Measurements from ENCODE around the gene GPR146.
"Not testable (repeated sequence)": the region's sequence is repeated elsewhere in the genome, so short reads cannot be mapped to it uniquely, and the experiment has no call there.

GPR146 gene, protein sequence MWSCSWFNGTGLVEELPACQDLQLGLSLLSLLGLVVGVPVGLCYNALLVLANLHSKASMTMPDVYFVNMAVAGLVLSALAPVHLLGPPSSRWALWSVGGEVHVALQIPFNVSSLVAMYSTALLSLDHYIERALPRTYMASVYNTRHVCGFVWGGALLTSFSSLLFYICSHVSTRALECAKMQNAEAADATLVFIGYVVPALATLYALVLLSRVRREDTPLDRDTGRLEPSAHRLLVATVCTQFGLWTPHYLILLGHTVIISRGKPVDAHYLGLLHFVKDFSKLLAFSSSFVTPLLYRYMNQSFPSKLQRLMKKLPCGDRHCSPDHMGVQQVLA

DNA sequence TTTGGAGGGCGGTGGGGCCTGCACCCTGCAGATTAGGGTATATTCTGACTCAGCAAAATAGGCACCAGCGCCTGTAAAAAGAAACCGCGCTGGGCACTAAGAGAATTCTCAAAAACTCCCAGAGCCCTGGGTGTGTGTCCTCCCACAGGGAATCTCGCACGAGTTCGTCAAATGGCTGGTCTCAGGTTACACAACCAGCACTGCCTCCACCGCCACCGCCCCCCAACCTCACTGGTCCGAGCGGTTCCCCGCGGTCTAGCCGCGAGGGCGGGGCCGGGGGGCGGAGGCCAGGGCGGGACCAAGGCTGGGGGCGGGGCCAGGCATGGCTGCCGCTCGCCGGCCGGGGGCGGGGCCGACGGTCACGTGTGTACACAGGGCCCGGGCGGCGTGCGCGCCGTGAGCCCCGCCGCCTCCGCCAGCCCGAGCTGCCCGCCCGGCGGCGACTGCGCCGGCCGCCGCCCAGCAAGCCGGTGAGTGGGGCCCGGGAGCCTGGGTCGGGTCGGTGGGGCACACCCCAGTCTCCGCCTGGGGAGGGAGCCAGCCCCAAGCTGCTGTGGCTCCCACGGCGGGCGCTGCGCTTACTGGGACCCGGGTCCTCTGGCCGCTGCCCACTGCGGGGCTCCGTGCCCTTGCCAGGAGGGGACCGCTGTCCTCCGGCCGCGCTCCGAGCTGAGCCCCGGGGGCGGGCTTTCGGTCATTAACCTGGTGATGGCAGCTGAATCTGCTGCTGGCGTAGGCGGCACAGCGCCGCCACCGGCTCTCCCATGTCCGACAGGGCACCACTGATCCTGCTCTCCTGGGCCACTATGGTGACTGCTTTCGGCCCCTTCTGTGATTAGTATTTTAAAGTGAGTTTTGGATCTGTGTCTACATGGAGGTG, at the start of gene GPR146:
TSS of gene GPR146 (plus strand) at position 358 of the 880 bp plus-strand sequence. CDS start 12,970 bp downstream, outside the sequence.
- peak; percentile 76 for DNase-seq

DNA sequence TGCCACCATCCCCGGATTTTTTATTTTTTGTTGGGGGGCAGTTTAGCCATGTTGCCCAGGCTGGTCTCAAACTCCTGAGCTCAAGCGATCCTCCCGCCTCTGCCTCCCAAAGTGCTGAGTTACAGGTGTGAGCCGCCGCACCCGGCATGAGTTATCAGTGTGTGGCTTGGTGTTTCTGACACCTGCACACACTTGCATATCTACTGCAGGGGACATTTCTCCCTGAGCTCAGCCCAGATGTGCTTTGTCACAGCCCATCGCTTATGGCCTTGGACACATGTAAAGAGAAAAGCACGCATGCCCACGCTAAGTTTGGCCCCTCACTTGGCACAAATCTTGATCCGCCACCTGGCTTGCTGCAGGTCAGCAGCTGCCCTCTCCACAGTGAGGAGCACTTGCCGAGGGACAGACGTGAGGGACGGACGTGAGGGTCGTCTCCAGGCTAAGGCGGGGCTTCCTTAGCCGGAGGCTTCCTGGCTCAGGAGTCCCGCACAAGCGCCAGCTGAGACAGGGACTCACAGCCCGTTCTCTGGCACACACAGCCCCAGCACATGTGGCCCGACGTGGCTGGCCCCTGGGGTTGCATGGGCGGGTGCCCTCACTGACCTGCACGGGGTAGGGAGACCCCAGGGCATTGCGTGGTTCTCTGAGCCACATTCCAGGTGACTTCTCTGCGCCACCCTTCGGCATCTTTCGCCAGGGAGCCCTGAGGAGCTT, 49.6 kb upstream of the GPR146 start:
- DNase-seq, result no peak

DNA sequence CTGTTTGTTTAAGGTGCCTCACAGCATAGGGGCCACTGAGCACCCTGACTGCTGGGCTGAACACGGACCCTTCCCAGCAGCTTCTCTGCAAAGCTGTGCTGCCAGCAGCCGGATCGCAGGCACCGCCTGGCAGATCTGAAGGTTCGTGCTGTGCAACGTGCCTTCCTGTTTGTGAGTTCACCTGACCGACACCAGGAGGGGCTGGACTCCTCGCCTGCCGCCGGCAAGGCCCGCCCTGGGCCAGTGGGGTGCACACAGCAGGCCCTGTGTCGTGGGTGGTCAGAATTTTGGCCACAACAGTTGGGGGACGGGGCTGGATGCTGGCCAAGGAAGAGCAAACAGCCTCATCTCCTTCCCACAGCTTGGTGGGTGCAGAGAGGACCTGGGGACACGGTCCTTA, 48.8 kb upstream of the GPR146 start:
- DNase-seq, result no peak

DNA sequence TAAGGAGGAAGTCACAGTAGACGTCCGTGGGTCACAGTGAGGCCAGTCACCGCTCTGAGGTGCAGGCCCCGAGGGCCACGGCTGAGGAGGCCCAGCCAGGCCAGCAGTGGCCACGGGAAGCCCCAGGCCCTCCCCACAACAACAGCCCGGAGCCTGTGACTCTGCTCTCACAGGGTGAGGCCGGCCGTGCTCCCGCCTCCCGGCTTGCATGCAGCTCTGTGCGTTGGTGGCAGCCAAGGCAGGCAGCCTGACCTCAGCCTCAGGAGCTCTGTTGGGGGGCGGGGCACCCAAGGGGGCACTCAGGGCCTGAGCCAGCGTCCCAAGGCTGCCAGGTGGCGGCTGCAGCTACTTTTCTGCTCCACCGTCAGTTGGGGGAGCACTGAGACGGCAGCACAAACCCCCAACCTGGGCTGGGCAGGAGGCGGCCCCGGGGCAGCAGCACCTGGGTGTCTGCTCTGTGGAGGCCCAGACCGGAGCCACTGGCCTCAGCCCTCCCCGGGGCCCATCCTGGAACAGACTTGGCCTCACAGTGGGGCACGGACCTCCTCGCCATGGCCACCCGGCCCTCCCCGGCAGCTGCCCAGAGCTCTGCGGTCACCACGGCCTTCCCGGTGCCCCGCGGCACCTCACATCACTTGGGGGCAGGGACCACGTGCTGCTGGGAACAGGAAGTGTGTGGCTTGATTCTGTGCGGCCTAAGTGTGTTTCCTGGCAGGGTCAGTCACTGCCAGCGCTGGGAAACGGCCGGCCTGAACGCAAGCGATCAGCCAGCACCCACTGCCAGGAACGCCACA, 48.1 kb upstream of the GPR146 start:
- no peak for DNase-seq

DNA sequence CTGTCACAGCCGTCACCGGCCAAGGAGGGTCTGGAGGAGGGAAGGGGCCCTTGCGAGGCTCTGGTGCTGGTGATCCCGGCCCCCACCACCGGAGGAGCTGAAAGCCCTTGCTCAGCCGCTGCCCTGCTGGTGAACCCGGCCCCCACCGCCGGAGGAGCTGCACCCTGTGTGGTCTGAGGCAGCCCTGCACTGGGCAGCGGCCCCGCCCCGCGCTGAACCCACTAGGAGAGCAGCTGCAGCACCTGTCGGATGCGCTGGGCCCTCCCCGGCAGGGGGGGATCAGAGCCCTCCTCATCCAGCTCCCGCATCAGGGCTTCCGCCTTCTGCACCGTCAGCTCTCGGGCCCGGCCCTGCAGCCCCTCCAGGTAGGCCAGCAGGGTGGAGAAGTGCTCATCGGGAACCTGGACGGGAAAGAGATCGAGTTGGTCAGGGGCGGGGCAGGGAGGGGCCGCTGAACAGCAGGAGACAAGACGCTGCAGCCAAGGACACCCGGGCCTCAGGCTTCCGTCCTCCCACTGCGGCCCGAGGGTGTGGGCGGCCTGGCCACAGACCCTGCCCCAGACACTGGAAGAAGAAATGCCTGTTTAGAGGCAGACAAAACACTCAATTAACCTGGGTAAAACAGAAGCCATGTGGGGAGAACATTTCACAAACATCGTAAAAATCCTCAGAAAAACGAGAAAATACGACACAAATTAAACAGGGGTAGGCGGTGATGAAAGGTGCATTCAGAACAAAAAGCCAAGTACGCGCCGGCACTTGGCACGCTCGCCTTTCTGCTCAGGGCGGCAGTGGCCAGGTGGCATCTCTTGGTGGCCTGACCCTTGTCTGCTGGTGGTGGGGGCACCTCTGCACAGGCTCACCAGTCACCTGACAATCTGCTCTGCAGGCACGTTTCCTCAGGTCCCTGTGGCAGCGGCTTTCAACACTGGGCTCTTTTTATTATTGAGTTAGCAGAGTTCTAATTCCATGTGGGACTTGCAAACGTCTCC, 46.6 kb upstream of the GPR146 start:
- DNase-seq, result no peak

DNA sequence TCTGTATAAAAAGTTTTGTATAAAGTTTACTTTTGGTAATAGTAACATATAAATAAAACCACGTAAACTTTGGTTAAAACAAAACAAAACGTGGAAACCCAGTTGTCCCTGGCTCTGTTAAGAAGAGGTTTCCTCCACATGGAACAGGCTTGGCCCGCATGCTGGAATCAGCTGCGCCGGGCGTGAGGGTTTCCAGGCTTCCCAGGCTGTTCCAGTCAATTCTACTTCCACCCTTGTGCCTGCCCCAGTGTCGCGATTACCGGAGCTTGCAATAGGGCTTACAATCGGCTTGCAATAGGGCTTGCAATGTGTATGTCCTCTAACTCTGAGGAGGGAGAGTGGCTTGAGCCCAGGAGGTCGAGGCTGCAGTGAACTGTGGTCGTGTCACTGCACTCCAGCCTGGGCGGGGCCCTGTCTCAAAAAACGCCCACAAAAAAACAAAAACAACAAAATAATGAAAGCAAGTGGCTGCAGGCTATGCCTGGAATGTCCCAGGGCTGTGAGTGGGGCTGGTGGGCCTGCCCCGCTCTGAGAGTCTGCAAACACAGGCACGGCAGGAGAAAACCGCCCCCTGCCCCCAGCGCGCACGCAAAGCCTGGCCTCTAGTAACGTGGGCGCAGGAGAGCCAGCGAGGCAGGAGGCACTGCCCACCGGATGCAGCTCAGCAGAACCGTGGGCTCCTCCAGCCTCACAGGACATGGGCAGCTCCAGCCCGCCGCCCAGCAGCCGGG, 45.0 kb upstream of the GPR146 start:
- no peak for DNase-seq

DNA sequence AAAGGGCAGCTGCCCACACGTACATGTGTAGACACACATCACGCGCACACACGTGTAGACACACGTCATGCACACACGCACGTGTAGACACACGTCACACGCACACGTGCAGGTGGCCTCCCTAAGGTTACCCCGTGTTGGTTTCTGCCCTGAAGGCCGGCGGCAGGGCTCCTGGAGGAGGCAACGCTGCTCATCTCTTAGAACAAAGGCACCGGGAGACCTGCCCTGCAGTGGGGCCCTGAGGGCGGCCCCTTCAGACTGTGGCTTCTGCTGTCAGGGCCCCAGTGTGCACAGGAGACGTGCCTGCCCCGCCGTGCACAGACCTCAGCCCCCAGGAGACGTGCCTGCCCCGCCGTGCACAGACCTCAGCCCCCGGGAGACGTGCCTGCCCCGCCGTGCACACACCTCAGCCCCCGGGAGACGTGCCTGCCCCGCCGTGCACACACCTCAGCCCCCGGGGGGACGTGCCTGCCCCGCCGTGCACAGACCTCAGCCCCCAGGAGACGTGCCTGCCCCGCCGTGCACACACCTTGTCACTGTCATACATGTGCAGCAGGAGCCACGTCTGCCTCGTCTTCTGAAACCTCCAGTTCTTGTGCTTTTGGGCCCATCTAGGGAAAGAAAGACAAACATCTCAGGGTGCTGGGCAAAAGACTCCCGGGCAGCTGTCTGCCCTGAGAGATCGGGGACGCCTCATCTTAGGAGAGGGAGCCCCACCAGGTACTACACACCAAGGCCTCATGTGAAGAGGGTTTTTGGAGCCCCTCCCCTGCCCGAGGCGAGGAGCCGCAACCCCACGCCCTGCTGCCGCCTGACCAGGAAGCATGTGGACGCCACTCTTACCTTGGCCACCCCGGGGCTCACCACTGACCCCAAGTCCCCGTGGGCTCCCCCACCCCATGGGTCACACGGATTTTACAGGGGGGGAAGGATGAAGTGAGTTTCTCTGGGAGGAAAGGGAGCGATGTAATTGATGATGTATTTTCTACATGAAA, 44.1 kb upstream of the GPR146 start:
- no peak for DNase-seq

DNA sequence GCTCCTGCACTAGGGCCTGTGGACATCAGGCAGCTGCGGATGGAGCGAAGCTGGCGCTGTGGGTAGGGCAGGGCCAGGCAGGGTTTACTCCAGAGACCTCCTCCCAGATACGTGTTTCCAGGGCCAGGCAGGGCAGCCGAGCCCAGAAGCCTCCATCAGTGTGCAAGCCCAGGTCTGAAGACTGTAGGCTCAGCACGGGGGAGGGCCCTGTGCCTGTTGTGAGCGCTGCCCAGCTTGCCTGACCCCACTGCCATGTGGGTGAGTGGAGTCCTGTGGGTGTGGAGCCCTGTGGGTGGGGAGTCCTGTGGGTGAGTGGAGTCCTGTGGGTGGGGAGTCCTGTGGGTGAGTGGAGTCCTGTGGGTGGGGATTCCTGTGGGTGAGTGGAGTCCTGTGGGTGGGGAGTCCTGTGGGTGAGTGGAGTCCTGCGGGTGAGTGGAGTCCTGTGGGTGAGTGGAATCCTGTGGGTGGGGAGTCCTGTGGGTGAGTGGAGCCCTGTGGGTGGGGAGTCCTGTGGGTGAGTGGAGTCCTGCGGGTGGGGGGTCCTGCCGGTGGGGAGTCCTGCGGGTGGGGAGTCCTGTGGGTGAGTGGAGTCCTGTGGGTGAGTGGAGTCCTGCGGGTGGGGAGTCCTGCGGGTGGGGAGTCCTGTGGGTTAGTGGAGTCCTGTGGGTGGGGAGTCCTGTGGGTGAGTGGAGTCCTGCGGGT, 43.1 kb upstream of the GPR146 start:
- DNase-seq, result not testable (repeated sequence)

DNA sequence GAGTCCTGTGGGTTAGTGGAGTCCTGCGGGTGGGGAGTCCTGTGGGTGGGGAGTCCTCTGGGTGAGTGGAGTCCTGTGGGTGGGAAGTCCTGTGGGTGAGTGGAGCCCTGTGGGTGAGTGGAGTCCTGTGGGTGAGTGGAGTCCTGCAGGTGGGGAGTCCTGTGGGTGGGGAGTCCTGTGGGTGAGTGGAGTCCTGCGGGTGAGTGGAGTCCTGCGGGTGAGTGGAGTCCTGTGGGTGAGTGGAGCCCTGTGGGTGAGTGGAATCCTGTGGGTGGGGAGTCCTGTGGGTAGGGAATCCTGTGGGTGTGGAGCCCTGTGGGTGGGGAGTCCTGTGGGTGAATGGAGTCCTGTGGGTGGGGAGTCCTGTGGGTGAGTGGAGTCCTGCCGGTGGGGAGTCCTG, 42.3 kb upstream of the GPR146 start:
- DNase-seq, result not testable (repeated sequence)

DNA sequence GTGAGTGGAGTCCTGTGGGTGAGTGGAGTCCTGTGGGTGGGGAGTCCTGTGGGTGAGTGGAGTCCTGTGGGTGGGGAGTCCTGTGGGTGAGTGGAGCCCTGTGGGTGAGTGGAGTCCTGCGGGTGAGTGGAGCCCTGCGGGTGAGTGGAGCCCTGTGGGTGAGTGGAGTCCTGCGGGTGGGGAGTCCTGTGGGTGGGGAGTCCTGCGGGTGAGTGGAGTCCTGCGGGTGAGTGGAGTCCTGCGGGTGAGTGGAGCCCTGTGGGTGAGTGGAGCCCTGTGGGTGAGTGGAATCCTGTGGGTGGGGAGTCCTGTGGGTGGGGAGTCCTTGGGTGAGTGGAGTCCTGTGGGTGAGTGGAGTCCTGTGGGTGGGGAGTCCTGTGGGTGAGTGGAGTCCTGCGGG, 41.9 kb upstream of the GPR146 start:
- DNase-seq, result not testable (repeated sequence)

DNA sequence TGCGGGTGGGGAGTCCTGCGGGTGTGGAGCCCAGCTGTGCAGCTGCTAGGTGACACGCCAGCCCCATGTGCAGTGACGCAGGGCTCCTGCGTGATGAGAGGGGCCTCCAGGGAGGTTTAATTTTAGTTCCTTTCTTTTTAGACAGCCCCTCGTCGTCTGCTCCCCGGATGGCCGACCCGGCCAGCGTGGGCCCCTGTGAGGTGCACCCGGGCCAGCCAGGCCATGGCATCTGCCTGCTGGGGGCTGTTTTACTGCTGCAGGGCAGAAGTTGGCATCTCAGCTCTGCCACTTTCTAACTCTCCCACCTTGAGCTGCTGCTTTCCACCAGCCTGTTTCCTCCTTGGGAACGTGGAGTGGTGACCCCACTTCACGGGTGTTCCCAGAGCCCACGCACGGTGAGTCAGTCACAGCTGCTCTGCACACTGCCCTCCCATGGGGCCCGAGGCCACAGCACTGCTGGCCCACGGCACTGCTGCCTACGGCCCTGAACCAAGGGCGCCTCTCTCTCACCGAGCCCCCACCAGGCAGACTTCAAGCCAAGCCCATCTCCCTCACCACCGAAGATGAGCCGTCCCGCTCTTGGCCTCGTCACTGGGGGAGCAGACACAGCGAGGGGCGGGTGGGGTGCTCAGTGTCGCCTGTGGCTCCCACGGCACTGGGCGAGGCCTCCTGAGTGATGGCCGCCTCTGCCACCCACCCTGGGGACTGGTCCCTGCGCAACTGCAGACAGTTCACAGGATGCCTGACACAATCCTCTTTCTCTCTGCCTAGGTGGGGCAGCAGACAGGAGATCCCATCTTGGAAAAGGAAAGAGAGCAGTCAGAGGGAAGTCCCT, 40.1 kb upstream of the GPR146 start:
- no peak for DNase-seq

DNA sequence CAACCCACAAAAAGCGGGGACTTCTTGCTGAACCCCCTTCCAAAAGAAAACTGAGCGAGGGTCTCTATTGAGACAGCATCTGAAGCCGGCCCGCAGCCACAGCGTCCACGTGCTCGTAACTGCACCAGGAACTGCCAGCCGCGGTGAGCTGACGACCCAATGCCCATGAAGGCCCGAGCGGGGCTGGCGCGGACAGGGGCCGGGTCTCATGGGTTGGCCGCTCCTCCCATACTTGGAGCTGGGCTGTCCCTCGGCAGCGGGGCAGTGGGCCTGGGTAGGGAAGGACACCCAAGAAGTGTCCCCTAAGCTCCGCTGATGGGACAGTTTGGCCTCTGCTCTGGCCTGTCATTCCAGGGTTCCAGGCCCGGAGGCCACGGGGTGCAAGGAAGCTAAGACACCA, 39.0 kb upstream of the GPR146 start:
- DNase-seq, result no peak

DNA sequence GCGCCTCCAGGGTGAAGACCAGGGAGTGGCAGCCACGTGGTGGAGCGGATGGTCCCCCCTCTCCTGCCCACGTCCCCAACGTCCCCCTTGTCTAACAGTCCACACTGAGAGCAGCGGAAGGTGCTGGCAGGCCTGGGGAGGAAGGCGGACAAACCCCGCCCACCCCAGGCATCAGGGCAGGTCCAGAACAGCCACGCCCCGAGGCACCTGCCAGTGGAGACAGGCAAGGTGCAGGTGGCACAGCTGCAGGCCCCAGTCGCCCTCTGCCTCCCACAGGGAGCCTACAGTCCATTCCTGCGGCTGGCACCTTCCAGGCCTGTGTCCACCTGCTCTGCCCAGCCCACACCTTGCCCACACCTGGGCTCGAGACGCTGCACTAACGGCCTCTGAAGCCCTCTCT, 36.4 kb upstream of the GPR146 start:
- no peak for DNase-seq

DNA sequence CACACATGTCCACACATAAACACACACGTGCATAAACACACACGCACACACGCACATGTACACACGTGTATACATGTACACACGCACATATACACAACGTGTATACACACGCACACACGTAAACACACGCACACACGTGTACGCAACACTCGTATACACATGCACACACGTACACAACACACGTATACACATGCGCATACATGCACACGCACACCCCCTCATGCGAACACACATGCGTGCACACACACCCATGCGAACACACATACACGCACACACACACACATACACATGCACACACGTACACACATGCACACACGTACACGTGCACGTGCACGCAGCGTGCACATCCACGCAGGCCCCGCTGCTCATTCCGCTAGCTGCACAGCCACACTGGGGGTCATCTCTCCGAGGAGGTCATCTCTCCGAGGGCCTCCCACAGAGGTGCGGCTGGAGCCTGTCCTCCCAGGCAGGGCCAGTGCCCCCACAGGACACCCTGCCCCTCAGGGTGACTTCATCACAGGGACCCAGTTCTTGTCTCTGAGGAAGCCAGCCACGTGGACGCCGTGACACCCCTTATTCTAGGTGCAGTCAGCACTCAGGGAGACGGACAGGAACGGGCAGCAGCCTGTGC, 35.5 kb upstream of the GPR146 start:
- no peak for DNase-seq

DNA sequence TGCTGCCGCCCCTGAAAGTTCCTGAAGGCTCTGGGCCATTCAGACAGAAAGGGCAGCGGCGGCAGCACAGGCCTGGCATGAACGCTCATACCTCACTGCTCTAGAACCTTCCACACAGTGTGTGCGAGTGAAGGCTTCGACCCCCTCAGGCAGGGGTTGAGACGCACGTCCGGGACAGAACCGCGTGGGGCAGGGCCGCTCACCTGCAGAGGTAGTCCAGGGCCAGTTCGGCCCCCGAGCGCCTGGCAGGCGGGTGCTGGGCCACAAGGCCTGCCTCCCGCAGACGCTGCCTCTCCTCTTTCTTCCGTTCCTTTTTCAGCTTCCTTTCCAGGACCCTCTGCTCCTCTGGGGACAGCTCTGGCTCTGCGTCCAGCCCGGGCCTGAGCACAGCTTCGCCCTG, 34.6 kb upstream of the GPR146 start:
- no peak for DNase-seq

DNA sequence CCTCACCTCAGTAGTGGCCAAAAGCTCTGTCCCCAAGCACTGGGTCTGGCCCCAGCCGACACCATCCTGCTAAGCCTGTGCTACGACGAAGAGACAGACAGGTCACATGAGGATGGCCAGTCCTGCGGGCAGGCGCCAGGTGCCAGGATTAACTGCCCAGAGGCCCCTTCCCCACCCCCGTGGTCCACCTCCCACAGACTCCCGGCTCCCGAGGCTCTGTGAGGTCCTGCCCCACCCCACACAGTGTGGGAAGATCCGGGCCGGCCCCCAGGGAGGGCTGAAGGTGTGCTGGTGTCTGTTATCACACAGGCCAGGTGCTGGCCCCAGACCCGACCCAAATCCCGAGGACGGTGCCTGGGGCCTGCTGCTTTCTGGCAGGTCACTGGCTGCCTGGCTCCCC, 34.1 kb upstream of the GPR146 start:
- no peak for DNase-seq

DNA sequence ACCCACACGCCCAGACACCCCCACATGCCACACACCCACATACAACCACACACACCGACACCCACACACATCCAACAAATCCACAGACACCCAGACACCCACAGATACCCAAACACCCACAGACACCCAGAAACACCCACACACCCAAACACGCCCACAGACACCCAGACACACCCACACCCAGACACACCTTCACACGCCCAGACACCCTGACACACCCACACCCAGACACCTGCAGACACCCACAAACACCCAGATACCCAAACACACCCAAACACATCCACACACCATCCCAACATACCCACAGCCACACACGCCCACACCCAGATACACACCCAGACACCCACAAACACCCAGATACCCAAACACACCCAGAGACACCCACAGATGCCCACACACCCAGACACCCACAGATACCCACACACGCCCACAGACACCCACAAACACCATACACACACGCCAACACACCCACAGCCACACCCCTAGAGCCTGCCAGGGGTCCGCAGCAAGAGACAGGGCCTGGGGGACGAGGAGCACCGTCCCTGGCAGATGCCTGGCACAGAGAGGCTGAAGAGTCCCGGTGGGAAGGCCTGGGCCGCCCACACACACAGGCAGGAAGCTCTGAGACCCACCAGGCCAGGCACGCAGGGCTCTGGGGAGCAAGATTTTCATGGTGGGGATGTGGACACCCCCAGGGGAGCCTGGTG, 32.9 kb upstream of the GPR146 start:
- DNase-seq, result no peak

Data from NCI-H187 treated with DMSO at 0.1 percent for 48 hours (cell line).